Stomach (tissue), 4 donors: ENCODE data around the gene HDGF.
"Not testable (repeated sequence)": the region's sequence is repeated elsewhere in the genome, so short reads cannot be mapped to it uniquely, and the experiment has no call there.

Experiments used
- CTCF ChIP-seq, 7 experiments: fragments of 450-650 bp in 4 of 7; fragments of 200-600 bp in 3 of 7; sonication (generic) in 3 of 7; IDR thresholded peaks; one replicate each; pipeline ENCODE4 v1.5.1; 2016 to 2019; ENCODE audit warnings: antibody characterized with exemption in 7 of 7, control low read depth in 2 of 7, mild to moderate bottlenecking in 1 of 7
- POLR2A ChIP-seq, 4 donors: fragments of 450-650 bp; IDR thresholded peaks; one replicate each; pipeline ENCODE4 v1.6.1; 2016; ENCODE audit warnings: antibody characterized with exemption in 4 of 4, control low read depth in 2 of 4, mild to moderate bottlenecking in 1 of 4, moderate library complexity in 1 of 4
- POLR2AphosphoS5 ChIP-seq, 3 donors: sonication (generic); formaldehyde crosslinking; IDR thresholded peaks; one replicate each; pipeline ENCODE4 v1.6.1; 2016; ENCODE audit warnings: antibody characterized with exemption in 3 of 3

- not testable (repeated sequence) for TF ChIP-seq POLR2A, POLR2AphosphoS5, CTCF (IDR thresholded peaks at IDR 0.05)
Measured at GRCh38 chr1:156757572-156758253, 6.2 kb upstream of the HDGF start.
